ENCODE results near the gene PRPF40A. TPM values are rescaled to one million over a fixed set of nuclear protein-coding genes. Genes with fewer than 3 reads are reported as not detected.
A peak's percentile ranks its signal among the peaks of the same experiment; 100 is the strongest.

Gene PRPF40A
- total and polyA plus RNA-seq, 5 donors from 2014 or later, result 115 to 142 (median 118) TPM

DNA sequence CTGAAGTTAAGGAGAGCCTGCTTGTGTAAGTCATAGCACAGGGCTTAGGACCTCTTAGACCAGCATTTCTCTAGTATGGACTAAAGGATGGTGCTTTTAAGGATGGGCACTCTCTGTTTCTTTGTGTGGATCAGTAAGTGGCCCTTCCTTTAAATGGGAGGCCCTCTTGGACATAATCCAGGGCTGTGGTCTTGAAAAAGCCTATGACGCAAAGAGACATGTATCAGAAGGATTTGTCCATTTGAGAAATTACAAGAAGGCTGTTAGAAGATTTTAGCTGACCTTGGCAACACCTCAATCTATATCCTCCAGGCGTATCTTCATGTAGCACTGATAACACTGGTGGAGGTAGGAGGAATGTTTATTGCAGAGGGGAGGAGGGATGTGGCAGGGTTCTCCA, 79.2 kb downstream of the PRPF40A start:
- H3K36me3 ChIP-seq (ENCODE audit: control insufficient read depth, insufficient read depth, low read length), result no peaks in the 10 kb centered on the region
- no peaks in the 10 kb centered on the region for H3K9me3 ChIP-seq (ENCODE audit: control insufficient read depth in 2 of 2, low read length in 2 of 2)
- DNase-seq (no peak), ATAC-seq (ENCODE audit: low read depth in 2 of 2) (no peak)
- peaks cover 5% of the 10 kb centered on the region for H3K27me3 Mint-ChIP-seq
- H3K27ac Mint-ChIP-seq, result no peak overlapping the region
- no peaks in the 10 kb centered on the region for H3K9me3 Mint-ChIP-seq
- no peak overlapping the region for H3K4me3 ChIP-seq (ENCODE audit: low read depth, low read length)
- no peaks in the 10 kb centered on the region for H3K4me1 ChIP-seq (ENCODE audit: control insufficient read depth, insufficient read depth, low read length, poor library complexity, severe bottlenecking)
- H3K4me1 Mint-ChIP-seq, result peaks cover 0 to 4% (median under 1%) of the 10 kb centered on the region in 4 donors
- H3K36me3 Mint-ChIP-seq, result no peaks in the 10 kb centered on the region
- H3K27ac ChIP-seq (ENCODE audit: insufficient read depth, low read length, poor library complexity, severe bottlenecking), result no peak overlapping the region
- no peak overlapping the region for H3K4me3 Mint-ChIP-seq
- H3K27me3 ChIP-seq (ENCODE audit: control insufficient read depth, insufficient read depth, low read length), result no peaks in the 10 kb centered on the region

DNA sequence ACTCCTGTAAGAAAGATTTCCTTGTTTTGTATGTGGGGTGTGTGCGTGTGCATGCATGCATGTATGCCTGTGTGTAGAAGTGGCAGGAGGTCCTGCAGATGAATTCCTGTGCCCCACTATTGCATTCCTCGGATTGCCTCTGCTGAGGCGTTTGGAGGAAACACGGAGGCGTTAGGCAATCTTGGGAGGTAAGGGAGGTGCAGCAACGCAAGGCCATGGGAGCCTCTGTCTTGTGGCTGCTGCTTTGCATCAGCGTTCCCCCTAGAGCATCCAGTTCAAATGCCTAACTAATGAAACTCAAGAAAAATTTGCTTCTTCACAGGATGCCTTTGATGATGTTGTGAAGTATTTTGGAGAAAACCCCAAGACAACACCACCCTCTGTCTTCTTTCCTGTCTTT, 80.0 kb downstream of the PRPF40A start:
- Mint-ChIP-seq H3K27me3 (peaks cover 5% of the 10 kb centered on the region), H3K27ac (no peak overlapping the region), H3K4me3 (no peak overlapping the region), H3K9me3 (no peaks in the 10 kb centered on the region), H3K36me3 (no peaks in the 10 kb centered on the region), H3K4me1 (peaks cover 0 to 4% (median under 1%) of the 10 kb centered on the region in 4 donors)
- DNase-seq (no peak), ATAC-seq (ENCODE audit: low read depth in 2 of 2) (no peak)
- Histone ChIP-seq H3K9me3 (ENCODE audit: control insufficient read depth in 2 of 2, low read length in 2 of 2) (no peaks in the 10 kb centered on the region), H3K27me3 (ENCODE audit: control insufficient read depth, insufficient read depth, low read length) (no peaks in the 10 kb centered on the region), H3K27ac (ENCODE audit: insufficient read depth, low read length, poor library complexity, severe bottlenecking) (no peak overlapping the region), H3K4me3 (ENCODE audit: low read depth, low read length) (no peak overlapping the region), H3K4me1 (ENCODE audit: control insufficient read depth, insufficient read depth, low read length, poor library complexity, severe bottlenecking) (no peaks in the 10 kb centered on the region), H3K36me3 (ENCODE audit: control insufficient read depth, insufficient read depth, low read length) (no peaks in the 10 kb centered on the region)

DNA sequence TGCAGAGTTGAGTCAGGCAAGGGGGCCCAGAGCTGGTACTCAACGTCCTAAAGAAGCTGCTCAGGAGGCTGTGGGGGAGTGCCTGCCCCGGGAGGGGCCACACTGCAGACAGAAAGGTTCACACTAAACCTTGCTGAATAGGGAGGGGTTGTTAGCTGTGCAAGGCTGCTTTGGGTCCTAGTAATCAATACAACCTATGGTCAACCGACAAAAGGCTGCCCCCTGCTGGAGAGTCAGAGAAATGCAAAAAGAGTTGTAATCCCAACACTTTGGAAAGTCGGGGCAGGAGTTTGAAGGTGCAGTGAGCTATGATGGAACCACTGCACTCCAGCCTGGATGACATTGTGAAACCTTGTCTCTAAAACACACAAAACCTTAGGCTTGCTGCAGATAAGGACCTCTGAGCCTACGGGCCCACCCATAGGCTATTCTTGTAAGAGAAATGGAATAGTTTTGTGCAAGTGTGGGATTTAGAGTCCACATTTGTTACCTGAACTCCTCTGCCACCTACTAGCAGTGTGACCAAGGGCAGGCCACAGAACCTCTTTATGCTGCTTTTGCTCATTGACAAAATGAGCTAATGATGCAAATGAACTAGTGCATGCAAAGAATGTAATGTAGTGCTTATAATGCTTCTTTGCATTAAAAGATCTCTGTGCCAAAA, 81.5 kb downstream of the PRPF40A start:
- no peaks in the 10 kb centered on the region for H3K27me3 ChIP-seq (ENCODE audit: control insufficient read depth, insufficient read depth, low read length)
- Mint-ChIP-seq H3K36me3 (no peaks in the 10 kb centered on the region), H3K27ac (no peak overlapping the region), H3K9me3 (no peaks in the 10 kb centered on the region), H3K27me3 (peaks cover 5% of the 10 kb centered on the region), H3K4me1 (peaks cover 0 to 4% (median under 1%) of the 10 kb centered on the region in 4 donors), H3K4me3 (no peak overlapping the region)
- H3K27ac ChIP-seq (ENCODE audit: insufficient read depth, low read length, poor library complexity, severe bottlenecking), result no peak overlapping the region
- H3K36me3 ChIP-seq (ENCODE audit: control insufficient read depth, insufficient read depth, low read length), result no peaks in the 10 kb centered on the region
- peak; percentile 50 to 60 for ATAC-seq (ENCODE audit: low read depth in 2 of 2)
- peak; percentile 42 to 61 (median 47) for DNase-seq
- H3K4me1 ChIP-seq (ENCODE audit: control insufficient read depth, insufficient read depth, low read length, poor library complexity, severe bottlenecking), result no peaks in the 10 kb centered on the region
- no peak overlapping the region for H3K4me3 ChIP-seq (ENCODE audit: low read depth, low read length)
- no peaks in the 10 kb centered on the region for H3K9me3 ChIP-seq (ENCODE audit: control insufficient read depth in 2 of 2, low read length in 2 of 2)

DNA sequence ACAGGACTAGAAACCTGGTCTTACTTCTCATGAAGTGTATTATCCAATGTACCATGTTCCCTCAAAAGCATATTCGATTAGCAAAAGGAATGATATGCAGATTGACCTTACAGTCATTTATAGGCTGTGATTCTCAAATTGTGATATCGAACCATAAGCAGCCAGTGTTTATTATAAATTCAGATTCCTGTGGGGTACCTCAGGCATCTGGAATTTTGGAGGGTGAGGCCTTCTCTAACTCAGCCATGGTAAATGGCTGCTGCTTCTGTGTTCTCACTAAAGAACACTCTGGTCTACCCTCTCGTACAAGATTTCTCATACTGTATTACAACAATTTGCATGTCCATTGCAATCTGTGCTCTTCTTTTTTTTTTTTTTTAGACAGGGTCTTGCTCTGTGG, 84.5 kb downstream of the PRPF40A start:
- ATAC-seq (ENCODE audit: low read depth in 2 of 2) (no peak), DNase-seq (no peak)
- Histone ChIP-seq H3K4me3 (ENCODE audit: low read depth, low read length) (no peak overlapping the region), H3K36me3 (ENCODE audit: control insufficient read depth, insufficient read depth, low read length) (no peaks in the 10 kb centered on the region), H3K9me3 (ENCODE audit: control insufficient read depth in 2 of 2, low read length in 2 of 2) (no peaks in the 10 kb centered on the region), H3K27ac (ENCODE audit: insufficient read depth, low read length, poor library complexity, severe bottlenecking) (no peak overlapping the region), H3K27me3 (ENCODE audit: control insufficient read depth, insufficient read depth, low read length) (peaks cover 2% of the 10 kb centered on the region), H3K4me1 (ENCODE audit: control insufficient read depth, insufficient read depth, low read length, poor library complexity, severe bottlenecking) (peaks cover 7% of the 10 kb centered on the region)
- Mint-ChIP-seq H3K36me3 (no peaks in the 10 kb centered on the region), H3K4me3 (no peak overlapping the region), H3K27ac (no peak overlapping the region), H3K27me3 (peaks cover 10% of the 10 kb centered on the region), H3K9me3 (no peaks in the 10 kb centered on the region), H3K4me1 (peaks cover 0 to 15% (median 13%) of the 10 kb centered on the region in 4 donors)

DNA sequence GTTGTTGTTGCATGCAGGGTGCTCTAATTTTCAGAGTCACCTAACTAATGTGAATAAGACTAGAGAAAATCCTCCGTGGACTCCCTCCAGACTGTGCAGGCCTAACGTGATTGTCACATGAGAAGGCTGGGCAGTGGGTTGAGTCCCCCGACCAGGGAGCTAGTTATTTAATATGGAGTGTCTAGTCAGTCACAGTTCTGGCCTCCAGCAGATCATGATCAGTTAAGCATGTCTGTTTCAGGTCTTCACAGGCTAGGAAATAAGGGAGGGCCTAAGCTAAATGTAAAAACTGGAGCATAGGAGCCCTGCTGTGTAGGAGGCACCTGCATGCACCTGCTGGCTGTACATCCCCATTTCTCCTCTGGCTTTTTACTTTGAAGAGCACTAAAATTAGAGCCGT, 86.8 kb downstream of the PRPF40A start:
- Mint-ChIP-seq H3K27ac (no peak overlapping the region), H3K36me3 (no peaks in the 10 kb centered on the region), H3K4me1 (peaks cover 0 to 13% (median 12%) of the 10 kb centered on the region in 4 donors), H3K9me3 (no peaks in the 10 kb centered on the region), H3K27me3 (peaks cover 5% of the 10 kb centered on the region), H3K4me3 (no peak overlapping the region)
- Histone ChIP-seq H3K27me3 (ENCODE audit: control insufficient read depth, insufficient read depth, low read length) (peaks cover 3% of the 10 kb centered on the region), H3K4me1 (ENCODE audit: control insufficient read depth, insufficient read depth, low read length, poor library complexity, severe bottlenecking) (peaks cover 7% of the 10 kb centered on the region), H3K36me3 (ENCODE audit: control insufficient read depth, insufficient read depth, low read length) (no peaks in the 10 kb centered on the region), H3K4me3 (ENCODE audit: low read depth, low read length) (no peak overlapping the region), H3K27ac (ENCODE audit: insufficient read depth, low read length, poor library complexity, severe bottlenecking) (no peak overlapping the region), H3K9me3 (ENCODE audit: control insufficient read depth in 2 of 2, low read length in 2 of 2) (no peaks in the 10 kb centered on the region)
- ATAC-seq (ENCODE audit: low read depth in 2 of 2) (no peak), DNase-seq (no peak)

DNA sequence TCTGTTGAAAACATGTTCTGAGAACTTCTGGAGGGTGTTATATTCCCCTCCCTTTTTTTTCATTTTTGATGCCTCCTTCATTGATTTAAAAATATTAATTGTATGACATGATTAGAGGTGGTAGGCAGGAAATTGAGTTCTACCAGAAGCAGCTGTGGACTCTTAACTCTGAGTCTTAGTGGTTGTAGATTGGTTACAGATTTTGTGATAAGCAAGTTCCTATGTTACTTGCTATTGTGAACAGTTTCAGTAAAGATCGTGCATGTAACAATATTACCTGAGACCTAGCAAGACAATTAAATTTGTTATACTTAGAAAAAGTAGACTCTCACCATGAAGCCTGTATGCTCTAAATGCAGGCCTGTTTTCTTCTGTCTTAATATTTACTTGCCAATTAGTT, 88.1 kb downstream of the PRPF40A start:
- ATAC-seq (ENCODE audit: low read depth in 2 of 2) (peak in 1 of 2 donors; percentile 37), DNase-seq (peak in 1 of 3 donors; percentile 27)
- Histone ChIP-seq H3K4me1 (ENCODE audit: control insufficient read depth, insufficient read depth, low read length, poor library complexity, severe bottlenecking) (peaks cover 7% of the 10 kb centered on the region), H3K27ac (ENCODE audit: insufficient read depth, low read length, poor library complexity, severe bottlenecking) (no peak overlapping the region), H3K27me3 (ENCODE audit: control insufficient read depth, insufficient read depth, low read length) (peaks cover 3% of the 10 kb centered on the region), H3K4me3 (ENCODE audit: low read depth, low read length) (no peak overlapping the region), H3K9me3 (ENCODE audit: control insufficient read depth in 2 of 2, low read length in 2 of 2) (no peaks in the 10 kb centered on the region), H3K36me3 (ENCODE audit: control insufficient read depth, insufficient read depth, low read length) (no peaks in the 10 kb centered on the region)
- H3K36me3 Mint-ChIP-seq, result no peaks in the 10 kb centered on the region
- H3K4me3 Mint-ChIP-seq, result no peak overlapping the region
- H3K9me3 Mint-ChIP-seq, result no peaks in the 10 kb centered on the region
- H3K4me1 Mint-ChIP-seq, result peaks cover 0 to 12% (median 11%) of the 10 kb centered on the region in 4 donors
- H3K27ac Mint-ChIP-seq, result peak overlapping the region in 2 of 3 donors; percentile 18 to 34
- peaks cover 5% of the 10 kb centered on the region for H3K27me3 Mint-ChIP-seq

DNA sequence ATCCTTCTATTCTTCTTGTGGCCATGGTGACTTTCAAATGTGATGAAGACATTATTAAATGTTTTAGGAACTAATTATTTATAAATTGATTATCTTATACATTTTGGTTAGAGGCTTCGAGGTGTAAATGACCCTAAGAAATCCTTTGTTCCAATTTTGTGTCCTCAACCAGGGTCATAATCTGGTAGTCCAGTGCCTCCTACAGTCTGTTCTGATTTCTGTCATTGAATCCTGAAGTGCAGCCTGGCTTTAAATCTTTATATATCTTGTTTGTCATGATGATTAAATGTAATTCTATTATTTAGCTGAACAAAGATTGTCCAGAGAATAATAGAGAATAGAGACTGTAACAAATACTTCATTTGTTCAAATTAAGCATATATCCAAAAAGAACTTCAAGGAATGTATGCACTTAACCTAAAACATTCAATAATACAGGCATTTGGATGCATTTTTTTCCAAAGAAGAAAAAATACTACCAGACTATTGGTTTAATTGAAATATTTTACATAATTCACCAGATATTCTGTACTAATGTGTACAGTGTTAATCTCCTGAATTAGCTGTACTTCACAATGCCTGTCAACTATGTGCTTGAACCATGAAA, 89.8 kb downstream of the PRPF40A start:
- Mint-ChIP-seq H3K27ac (no peak overlapping the region), H3K9me3 (no peaks in the 10 kb centered on the region), H3K27me3 (peaks cover 5% of the 10 kb centered on the region), H3K4me1 (peaks cover 0 to 12% (median 11%) of the 10 kb centered on the region in 4 donors), H3K36me3 (no peaks in the 10 kb centered on the region), H3K4me3 (no peak overlapping the region)
- no peak for DNase-seq
- Histone ChIP-seq H3K9me3 (ENCODE audit: control insufficient read depth in 2 of 2, low read length in 2 of 2) (no peaks in the 10 kb centered on the region), H3K27ac (ENCODE audit: insufficient read depth, low read length, poor library complexity, severe bottlenecking) (no peak overlapping the region), H3K36me3 (ENCODE audit: control insufficient read depth, insufficient read depth, low read length) (no peaks in the 10 kb centered on the region), H3K4me1 (ENCODE audit: control insufficient read depth, insufficient read depth, low read length, poor library complexity, severe bottlenecking) (peaks cover 7% of the 10 kb centered on the region), H3K4me3 (ENCODE audit: low read depth, low read length) (no peak overlapping the region), H3K27me3 (ENCODE audit: control insufficient read depth, insufficient read depth, low read length) (peaks cover 3% of the 10 kb centered on the region)
- no peak for ATAC-seq (ENCODE audit: low read depth in 2 of 2)

DNA sequence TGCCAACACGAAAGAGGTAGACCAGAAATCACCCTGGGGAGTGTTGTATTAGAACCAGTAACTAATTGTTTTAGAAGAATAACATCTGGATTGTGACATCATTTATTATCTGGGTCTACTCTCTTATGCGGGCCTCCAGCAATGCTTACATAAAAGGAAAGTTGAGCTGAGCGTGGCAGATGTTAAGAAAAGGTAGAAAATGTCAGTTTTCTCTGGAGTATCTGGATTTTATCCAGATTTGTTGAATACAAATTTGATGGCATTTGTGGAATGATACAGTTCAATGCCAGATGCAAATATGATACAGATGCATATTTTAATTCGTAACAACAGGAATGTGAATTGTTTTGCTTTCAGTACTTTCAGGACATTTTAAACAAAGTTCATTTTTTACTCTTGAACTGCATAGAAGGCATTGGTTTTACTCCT, 90.3 kb downstream of the PRPF40A start:
- no peak overlapping the region for H3K27ac ChIP-seq (ENCODE audit: insufficient read depth, low read length, poor library complexity, severe bottlenecking)
- no peaks in the 10 kb centered on the region for H3K36me3 ChIP-seq (ENCODE audit: control insufficient read depth, insufficient read depth, low read length)
- Mint-ChIP-seq H3K4me1 (peaks cover 0 to 12% (median 11%) of the 10 kb centered on the region in 4 donors), H3K9me3 (no peaks in the 10 kb centered on the region), H3K36me3 (no peaks in the 10 kb centered on the region), H3K4me3 (no peak overlapping the region), H3K27me3 (peaks cover 5% of the 10 kb centered on the region), H3K27ac (no peak overlapping the region)
- H3K4me1 ChIP-seq (ENCODE audit: control insufficient read depth, insufficient read depth, low read length, poor library complexity, severe bottlenecking), result peaks cover 7% of the 10 kb centered on the region
- no peak for DNase-seq
- no peaks in the 10 kb centered on the region for H3K9me3 ChIP-seq (ENCODE audit: control insufficient read depth in 2 of 2, low read length in 2 of 2)
- no peak for ATAC-seq (ENCODE audit: low read depth in 2 of 2)
- H3K27me3 ChIP-seq (ENCODE audit: control insufficient read depth, insufficient read depth, low read length), result peaks cover 3% of the 10 kb centered on the region
- no peak overlapping the region for H3K4me3 ChIP-seq (ENCODE audit: low read depth, low read length)

Data from CD4-positive, CD25-positive, alpha-beta regulatory T cell (primary cell).